Stomach (tissue), 4 donors: Measurements from ENCODE around the gene ERFL.

Experiments used
- EP300 ChIP-seq: sonication (generic); formaldehyde crosslinking; IDR thresholded peaks from one replicate; pipeline ENCODE4 v1.6.1; 2017; ENCODE audit warnings: antibody characterized with exemption
- TF ChIP-seq, protein P1 (sequence below), 7 experiments: fragments of 450-650 bp in 4 of 7; fragments of 200-600 bp in 3 of 7; sonication (generic) in 3 of 7; IDR thresholded peaks; one replicate each; pipeline ENCODE4 v1.5.1; 2016 to 2019; ENCODE audit warnings: antibody characterized with exemption in 7 of 7, control low read depth in 2 of 7, mild to moderate bottlenecking in 1 of 7

DNA sequence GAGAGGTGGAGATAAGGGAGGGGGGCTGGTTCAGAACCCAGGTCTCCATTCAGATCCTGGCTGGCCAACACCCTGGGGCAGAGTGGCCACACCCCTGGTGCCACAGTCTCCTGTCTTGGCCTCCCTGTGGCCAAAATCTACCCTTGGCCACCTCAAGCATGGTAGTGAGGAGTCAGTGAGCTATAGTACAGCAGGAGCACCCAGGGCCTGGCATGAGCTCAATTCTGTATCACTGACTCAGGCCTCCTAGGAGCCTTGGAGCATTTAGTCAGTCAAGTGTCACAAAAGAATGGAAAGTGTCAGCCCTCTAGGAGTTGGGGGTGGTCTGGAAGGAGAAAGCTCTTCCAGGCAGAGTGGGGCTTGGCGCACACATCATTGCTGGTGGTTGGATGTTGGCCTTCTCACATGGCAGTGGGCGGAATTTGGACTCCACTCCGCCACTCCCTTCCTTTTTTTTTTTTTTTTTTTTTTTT is 57.8 kb downstream of the ERFL start:
- TF ChIP-seq, protein P1, sequence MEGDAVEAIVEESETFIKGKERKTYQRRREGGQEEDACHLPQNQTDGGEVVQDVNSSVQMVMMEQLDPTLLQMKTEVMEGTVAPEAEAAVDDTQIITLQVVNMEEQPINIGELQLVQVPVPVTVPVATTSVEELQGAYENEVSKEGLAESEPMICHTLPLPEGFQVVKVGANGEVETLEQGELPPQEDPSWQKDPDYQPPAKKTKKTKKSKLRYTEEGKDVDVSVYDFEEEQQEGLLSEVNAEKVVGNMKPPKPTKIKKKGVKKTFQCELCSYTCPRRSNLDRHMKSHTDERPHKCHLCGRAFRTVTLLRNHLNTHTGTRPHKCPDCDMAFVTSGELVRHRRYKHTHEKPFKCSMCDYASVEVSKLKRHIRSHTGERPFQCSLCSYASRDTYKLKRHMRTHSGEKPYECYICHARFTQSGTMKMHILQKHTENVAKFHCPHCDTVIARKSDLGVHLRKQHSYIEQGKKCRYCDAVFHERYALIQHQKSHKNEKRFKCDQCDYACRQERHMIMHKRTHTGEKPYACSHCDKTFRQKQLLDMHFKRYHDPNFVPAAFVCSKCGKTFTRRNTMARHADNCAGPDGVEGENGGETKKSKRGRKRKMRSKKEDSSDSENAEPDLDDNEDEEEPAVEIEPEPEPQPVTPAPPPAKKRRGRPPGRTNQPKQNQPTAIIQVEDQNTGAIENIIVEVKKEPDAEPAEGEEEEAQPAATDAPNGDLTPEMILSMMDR (IDR thresholded peaks at IDR 0.05), result no peak
- no peak for TF ChIP-seq EP300
